ENCODE results near the gene MYLK.

DNA sequence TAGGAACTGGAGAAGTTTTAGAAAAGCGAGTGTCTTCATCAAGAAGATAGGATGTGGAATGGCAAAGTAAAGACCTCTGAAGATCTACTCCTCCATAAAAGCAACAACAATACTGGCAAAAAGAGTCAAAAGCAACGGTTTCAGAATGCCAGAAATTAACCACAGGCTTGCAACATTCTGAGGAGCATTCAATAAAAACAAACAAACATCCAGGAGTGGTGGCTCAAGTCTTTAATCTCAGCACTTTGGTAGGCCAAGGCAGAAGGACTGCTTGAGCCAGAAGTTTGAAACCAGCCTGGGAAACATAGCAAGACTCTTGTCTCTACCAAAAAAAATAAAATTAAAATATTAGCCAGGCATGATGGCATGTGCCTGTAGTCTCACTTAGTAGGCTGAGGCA, 156.1 kb downstream of the MYLK start:
- TF ChIP-seq, protein P1, sequence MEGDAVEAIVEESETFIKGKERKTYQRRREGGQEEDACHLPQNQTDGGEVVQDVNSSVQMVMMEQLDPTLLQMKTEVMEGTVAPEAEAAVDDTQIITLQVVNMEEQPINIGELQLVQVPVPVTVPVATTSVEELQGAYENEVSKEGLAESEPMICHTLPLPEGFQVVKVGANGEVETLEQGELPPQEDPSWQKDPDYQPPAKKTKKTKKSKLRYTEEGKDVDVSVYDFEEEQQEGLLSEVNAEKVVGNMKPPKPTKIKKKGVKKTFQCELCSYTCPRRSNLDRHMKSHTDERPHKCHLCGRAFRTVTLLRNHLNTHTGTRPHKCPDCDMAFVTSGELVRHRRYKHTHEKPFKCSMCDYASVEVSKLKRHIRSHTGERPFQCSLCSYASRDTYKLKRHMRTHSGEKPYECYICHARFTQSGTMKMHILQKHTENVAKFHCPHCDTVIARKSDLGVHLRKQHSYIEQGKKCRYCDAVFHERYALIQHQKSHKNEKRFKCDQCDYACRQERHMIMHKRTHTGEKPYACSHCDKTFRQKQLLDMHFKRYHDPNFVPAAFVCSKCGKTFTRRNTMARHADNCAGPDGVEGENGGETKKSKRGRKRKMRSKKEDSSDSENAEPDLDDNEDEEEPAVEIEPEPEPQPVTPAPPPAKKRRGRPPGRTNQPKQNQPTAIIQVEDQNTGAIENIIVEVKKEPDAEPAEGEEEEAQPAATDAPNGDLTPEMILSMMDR (IDR thresholded peaks at IDR 0.05) = no peak
- TF ChIP-seq EZH2 (IDR thresholded peaks at IDR 0.05; ENCODE audit: borderline replicate concordance, insufficient read depth, low read depth, low read length, poor library complexity, severe bottlenecking) = no peak

Data from B cell (primary cell).